H1 (cell line): ENCODE measurements around the gene CFAP221. TPM values are rescaled to one million over a fixed set of nuclear protein-coding genes. Genes with fewer than 3 reads are reported as not detected.

Experiments
- CBX5 ChIP-seq: fragments of 300-800, 300-1000 bp; sonication (generic); IDR thresholded peaks from 2 replicates; pipeline ENCODE4 v1.7.1; 2016; ENCODE audit warnings: antibody characterized with exemption, low read length, low read depth
- EZH2 ChIP-seq: fragments of 200-600 bp; sonication (generic); IDR thresholded peaks from 2 replicates; pipeline ENCODE4 v1.7.1; 2012; ENCODE audit warnings: low read depth, mild to moderate bottlenecking, moderate library complexity, low read length, inconsistent platforms; ENCODE audit not compliant: severe bottlenecking
- TAF1 ChIP-seq: IDR thresholded peaks from 2 replicates; pipeline ENCODE4 v1.6.1; 2011; ENCODE audit warnings: mild to moderate bottlenecking, low read depth, low read length
- polyA plus RNA-seq, 7 experiments: library from polyadenylated mRNA; depleted of rRNA in 3 of 7; stranded (reverse) in 5 of 7; unstranded in 2 of 7; fragments of >200 nt in 5 of 7; fragments of 200-250 nt in 2 of 7; gene quantifications; 1 replicate in 5 of 7; 2 replicates in 1 of 7; 4 replicates in 1 of 7; pipeline versions ENCODE4 v1.2.1 to v1.2.3, GENCODE V29; 2011 to 2013; ENCODE audit warnings: missing spikeins in 2 of 7, mixed read lengths in 2 of 7
- total RNA-seq: library from RNA; stranded (reverse); fragmentation: NEBNext Ultra II Directional; extraction: Animal tissue kit (Norgen Biotek cat#: 25700); gene quantifications from 2 replicates; pipeline ENCODE4 v1.2.1, GENCODE V29; 2021

The CFAP221 gene
- total and polyA plus RNA-seq, 2 of the 8 experiments (the other 6 are each of a cell fraction or from before 2014, with no cell fraction given) = 0.14 to 0.71 TPM

DNA sequence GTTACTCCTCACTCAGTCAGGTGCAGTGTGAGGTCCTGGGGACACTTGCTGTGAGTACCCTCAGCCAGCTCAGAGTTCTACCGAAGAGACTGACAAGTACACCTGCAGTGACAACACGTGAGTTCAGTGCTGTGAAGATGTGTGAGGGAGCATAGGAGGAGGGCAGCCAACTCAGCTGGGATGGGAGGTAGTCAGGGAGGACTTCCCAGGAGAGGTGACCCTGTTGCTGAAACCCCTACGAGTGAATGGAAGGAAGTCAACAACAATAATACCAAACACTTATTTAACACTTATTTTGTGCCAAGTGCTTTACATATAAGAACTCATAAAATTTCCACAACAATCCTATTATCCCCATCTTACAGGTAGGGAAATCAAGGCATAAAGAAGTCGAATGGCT lies 145.0 kb downstream of the CFAP221 start (continued):
- TF ChIP-seq TAF1 = no peak
- no peak for TF ChIP-seq CBX5
- TF ChIP-seq EZH2 = no peak
